ENCODE data around the gene TCF21. TPM values are rescaled to one million over a fixed set of nuclear protein-coding genes. Genes with fewer than 3 reads are reported as not detected.
A peak's percentile ranks its signal among the peaks of the same experiment; 100 is the strongest.

The TCF21 gene
- total RNA-seq, 6 experiments from 2014 or later, result 0.46 to 1.5 (median 0.99) TPM

DNA sequence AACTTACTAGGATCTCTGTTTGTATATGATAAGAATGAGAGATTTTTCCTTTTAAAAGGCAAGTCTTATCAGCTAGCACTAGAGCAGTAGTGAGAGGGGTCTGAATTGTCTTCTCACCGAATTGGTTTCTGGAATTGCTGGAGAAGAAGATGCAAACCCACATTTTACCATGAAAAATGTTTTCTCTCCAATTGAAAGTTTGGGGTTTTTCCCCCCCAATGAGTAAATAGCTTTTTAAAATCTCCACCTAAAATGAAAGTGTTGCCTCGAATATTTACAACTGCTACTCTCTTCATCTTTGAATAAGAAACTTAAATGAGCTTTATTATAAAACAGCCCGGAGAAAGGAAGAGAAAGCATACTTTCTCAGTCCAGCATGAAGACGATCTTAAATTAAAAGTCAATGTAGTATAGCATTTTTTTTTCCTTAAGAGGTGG is 1.8 kb downstream of the TCF21 start:
- H3K27ac ChIP-seq, result no peak overlapping the region
- intact Hi-C loops (cut with DNase I), result no loop called here
- no peak for DNase-seq
- H3K9me3 ChIP-seq, result no peaks in the 10 kb centered on the region
- peaks cover 0 to 18% (median 2%) of the 10 kb centered on the region in 4 donors for H3K4me1 ChIP-seq
- 2% methylated on average over 4 of the region's 4 CpGs for WGBS (ENCODE audit: insufficient coverage, low coverage, low lambda C conversion rate, missing lambda C conversion rate)
- no peak for ATAC-seq
- H3K27me3 ChIP-seq, result peaks cover 23 to 39% of the 10 kb centered on the region in 2 donors
- no peaks in the 10 kb centered on the region for H3K36me3 ChIP-seq
- TF ChIP-seq POLR2A (IDR thresholded peaks at IDR 0.05), result no peak
- TF ChIP-seq, protein P1, sequence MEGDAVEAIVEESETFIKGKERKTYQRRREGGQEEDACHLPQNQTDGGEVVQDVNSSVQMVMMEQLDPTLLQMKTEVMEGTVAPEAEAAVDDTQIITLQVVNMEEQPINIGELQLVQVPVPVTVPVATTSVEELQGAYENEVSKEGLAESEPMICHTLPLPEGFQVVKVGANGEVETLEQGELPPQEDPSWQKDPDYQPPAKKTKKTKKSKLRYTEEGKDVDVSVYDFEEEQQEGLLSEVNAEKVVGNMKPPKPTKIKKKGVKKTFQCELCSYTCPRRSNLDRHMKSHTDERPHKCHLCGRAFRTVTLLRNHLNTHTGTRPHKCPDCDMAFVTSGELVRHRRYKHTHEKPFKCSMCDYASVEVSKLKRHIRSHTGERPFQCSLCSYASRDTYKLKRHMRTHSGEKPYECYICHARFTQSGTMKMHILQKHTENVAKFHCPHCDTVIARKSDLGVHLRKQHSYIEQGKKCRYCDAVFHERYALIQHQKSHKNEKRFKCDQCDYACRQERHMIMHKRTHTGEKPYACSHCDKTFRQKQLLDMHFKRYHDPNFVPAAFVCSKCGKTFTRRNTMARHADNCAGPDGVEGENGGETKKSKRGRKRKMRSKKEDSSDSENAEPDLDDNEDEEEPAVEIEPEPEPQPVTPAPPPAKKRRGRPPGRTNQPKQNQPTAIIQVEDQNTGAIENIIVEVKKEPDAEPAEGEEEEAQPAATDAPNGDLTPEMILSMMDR (IDR thresholded peaks at IDR 0.05), result no peak
- peak overlapping the region; percentile 18 to 39 (median 38) for H3K4me3 ChIP-seq

DNA sequence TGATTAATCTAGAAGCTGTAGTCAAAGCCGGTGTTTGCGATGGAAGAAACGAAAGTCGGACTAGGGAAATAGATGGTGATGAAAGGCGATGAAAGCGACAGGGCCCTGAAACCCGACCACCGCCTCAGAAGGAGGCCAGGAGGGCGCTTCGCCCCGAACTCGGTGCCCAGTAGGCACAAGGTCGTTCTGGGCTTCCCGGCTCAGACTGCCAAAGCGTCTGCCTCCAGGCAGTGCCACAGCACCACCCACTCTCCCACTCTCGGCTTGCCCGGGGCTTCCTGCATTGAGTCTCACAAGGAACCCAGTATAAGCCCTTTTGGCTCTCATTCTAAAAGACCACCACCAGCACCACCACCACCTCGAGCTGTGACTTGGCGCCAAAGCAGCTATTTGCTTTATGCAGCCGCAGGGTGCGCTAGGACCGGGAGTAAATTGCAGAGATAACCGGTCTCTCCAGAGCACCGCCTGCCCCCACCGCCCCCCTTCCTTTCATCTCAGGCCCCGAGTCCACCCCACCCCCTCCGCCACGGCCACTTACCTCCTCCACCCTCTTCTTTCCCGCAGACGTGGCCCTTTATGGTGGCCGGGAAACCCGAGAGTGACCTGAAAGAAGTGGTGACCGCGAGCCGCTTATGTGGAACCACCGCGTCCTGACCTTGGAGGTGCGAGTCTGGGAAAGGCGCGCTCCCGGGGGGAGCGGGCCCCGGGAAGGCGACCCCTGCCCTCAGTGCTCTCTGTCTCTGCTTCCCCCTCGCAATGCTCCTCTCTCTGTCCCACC is 2.4 kb downstream of the TCF21 start:
- Histone ChIP-seq H3K9me3 (no peaks in the 10 kb centered on the region), H3K36me3 (no peaks in the 10 kb centered on the region), H3K4me3 (peak overlapping the region; percentile 18 to 39 (median 38)), H3K27ac (peak overlapping the region in 1 of 3 donors; percentile 16), H3K4me1 (peaks cover 0 to 20% (median 2%) of the 10 kb centered on the region in 4 donors), H3K27me3 (peaks cover 23 to 43% of the 10 kb centered on the region in 2 donors)
- ATAC-seq (peak; percentile 45 to 58 (median 50)), DNase-seq (no peak)
- 2% methylated on average over 30 of the region's 45 CpGs for WGBS (ENCODE audit: insufficient coverage, low coverage, low lambda C conversion rate, missing lambda C conversion rate)
- TF ChIP-seq, protein P1 (IDR thresholded peaks at IDR 0.05), result no peak
- no peak for TF ChIP-seq POLR2A (IDR thresholded peaks at IDR 0.05)
- intact Hi-C loops (cut with DNase I), result no loop called here

DNA sequence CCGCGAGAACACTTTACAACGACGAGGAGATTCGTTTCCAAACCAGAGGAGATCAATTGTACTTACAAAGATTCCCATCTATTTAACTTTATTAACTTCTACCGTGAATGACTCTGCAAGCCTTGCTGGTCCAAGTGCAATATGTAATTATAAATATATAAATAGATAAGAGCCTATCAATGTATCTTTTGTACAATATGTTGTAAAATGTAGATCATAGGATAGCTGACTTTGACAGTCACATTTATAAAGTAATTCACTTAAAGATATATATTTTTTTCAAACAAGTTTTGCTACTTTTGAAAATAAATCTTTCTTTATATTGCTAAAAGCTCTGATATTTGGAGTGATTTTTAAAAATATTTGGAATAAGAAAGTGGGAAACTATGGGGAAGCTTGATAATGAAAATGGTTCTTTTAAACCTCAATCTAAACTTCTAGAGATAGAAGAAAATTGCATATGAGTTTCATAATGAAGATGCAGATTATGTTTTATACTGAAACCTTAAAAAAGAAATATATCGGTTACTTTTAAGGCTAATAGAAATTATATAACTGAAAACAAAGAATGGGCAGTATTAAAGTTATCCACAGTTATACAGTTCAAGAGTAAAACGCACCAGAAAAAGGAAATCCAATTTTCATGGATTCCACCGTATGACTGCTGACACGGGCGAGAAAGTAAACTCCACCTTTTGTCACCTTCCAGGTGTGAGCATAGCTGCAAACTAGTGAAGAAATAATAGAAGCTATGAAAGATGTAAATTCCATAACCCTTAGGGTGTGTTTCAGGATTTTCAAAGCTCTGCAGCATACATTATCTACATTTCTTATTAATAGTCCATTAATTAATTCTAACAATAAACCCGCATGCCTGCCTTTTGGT is 3.3 kb downstream of the TCF21 start:
- DNase-seq, result no peak
- TF ChIP-seq, protein P1 (IDR thresholded peaks at IDR 0.05), result no peak
- no peak for TF ChIP-seq POLR2A (IDR thresholded peaks at IDR 0.05)
- intact Hi-C loops (cut with DNase I), result no loop called here
- Histone ChIP-seq H3K9me3 (no peaks in the 10 kb centered on the region), H3K4me3 (peak overlapping the region in 2 of 3 donors; percentile 38 to 39), H3K4me1 (peaks cover 0 to 20% (median 2%) of the 10 kb centered on the region in 4 donors), H3K36me3 (no peaks in the 10 kb centered on the region), H3K27me3 (peaks cover 23 to 45% of the 10 kb centered on the region in 2 donors), H3K27ac (no peak overlapping the region)
- WGBS (ENCODE audit: insufficient coverage, low coverage, low lambda C conversion rate, missing lambda C conversion rate), result 5% methylated on average over 12 of the region's 12 CpGs
- no peak for ATAC-seq

DNA sequence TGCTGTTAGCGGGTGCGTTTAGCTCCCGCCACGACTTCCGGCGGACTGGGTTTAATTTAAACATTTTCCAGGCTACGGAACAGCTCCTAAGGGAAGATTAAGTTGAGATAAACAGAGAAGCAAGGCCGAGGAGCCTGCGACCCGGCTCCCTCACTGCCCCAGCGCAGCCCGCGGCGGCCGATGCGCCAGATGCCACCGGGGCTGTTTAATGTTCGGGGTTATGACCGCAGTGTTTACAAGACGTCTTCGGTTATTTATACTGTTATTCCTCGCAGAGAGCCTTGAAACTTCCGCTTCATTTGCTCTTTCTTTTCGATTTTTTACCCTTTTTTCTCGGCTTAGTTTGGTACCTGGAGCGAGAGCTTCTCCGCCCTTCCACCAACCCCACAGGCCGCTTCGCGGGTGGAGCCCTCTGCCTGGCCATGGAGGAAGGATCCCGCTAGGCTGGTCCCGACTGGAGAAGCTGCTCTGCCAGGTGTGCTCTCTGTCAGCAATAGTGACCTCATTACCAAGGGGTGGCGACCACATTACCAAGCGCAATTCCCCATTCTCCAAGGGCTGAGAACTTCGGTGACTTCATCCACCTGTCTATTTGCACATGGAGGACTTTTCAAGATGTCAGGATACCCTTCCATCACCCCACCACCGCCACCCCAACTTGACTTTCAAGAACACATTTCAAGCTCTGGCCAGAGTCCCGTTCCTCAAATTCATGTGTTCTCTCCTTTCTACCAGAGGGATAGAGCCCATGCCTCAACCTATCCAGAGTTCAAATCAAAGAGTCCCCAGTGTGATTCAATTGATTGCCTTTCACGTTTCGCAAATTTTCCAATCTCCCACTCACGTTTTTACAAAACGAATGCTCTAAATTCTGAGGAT is 4.1 kb downstream of the TCF21 start:
- Histone ChIP-seq H3K36me3 (no peaks in the 10 kb centered on the region), H3K4me1 (peaks cover 0 to 20% (median 2%) of the 10 kb centered on the region in 4 donors), H3K9me3 (no peaks in the 10 kb centered on the region), H3K27ac (no peak overlapping the region), H3K4me3 (peak overlapping the region in 1 of 3 donors; percentile 4), H3K27me3 (peaks cover 23 to 45% of the 10 kb centered on the region in 2 donors)
- DNase-seq, result no peak
- 9% methylated on average over 39 of the region's 41 CpGs for WGBS (ENCODE audit: insufficient coverage, low coverage, low lambda C conversion rate, missing lambda C conversion rate)
- ATAC-seq, result no peak
- TF ChIP-seq POLR2A (IDR thresholded peaks at IDR 0.05), result no peak
- TF ChIP-seq, protein P1 (IDR thresholded peaks at IDR 0.05), result no peak
- intact Hi-C loops (cut with DNase I), result no loop called here

Measured in right lobe of liver (tissue), 6 donors.